Middle frontal gyrus (tissue), 1 donor: ENCODE data around the gene HDDC2.

Source experiments
- DNase-seq: peaks from one replicate; pipeline ENCODE4 v3.0.0-alpha.2; 2015; ENCODE audit warnings: low spot score; ENCODE audit errors: extremely low spot score

HDDC2 gene

DNA sequence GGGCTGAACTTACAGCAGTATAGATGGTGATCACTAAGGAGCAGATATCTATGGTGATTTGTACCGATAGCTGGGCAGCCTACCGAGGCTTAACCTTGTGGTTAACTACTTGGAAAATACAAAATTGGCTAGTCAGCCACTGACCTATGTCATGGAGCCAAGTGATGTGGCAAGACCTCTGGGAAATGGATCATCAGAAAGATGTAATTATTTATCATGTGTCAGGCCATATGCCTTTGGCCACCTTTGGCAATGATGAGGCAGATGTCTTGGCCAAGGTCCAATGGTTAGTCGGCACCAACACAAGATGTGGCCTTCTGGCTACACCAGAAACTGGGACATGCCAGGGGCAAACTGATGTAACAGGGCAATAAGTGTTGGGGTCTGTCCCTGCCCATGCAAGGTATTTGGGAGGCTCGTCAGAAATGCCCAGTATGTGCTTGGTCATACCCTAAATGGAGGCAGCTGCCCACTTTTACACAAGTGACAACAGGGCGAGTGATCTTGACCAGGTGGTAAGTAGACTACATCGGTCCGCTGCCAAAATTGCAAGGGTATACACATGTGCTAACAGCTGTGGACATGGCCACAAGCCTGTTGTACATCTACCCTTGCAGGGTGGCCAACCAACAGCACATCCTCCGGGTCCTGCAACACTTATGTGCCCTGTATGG lies 30.1 kb downstream of the HDDC2 start:
- no peak for DNase-seq

DNA sequence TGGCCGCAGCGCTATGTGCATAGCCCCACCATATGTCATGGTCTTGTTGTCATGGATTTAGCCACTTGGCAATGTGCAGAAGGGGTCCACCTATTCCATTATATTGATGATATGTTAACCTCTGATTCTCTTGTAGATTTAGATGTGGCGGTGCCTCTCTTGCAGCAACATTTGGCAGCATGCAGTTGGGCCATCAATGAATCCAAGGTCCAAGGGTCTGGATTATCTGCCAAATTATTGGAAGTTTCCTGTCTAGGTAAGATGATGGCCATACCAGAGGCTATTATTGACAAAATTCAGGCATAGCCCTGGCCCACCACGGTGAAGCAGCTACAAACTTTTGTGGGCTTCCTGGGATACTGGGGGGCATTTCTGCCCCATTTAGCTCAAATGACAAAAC lies 31.4 kb downstream of the HDDC2 start:
- DNase-seq: no peak

DNA sequence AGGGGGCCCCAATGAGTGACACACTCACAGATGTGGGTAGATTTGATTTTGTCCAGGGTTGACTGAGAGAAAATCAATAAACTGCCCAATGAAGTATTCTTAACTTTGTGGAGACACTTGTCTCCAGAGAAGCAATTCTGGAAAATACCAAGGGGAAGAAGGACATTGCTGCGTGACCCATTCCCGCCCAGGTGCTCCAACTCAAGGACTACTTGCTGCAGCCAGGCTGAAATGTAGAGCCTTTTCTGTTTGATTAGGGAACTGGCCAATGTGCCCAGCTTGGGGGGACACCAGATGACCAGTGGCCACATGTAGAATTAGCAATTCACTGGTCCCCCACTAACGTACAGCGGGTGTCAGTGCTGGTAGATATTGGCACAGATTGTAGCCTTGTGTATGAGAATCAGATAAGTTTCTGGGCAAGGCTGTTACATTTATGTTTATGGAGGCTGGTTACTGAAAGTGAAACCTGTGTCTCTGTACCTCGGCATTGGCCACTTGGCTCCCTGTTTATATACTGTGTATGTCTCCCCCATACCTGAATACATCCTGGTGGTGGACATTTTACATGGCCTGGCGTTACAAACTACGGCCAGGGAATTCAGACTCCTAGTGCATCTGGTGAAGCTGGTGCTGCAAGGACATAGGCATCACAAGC lies 32.3 kb downstream of the HDDC2 start:
- no peak for DNase-seq

- DNase-seq: no peak
These were observed 33.0 kb downstream of the HDDC2 start for GRCh38 chr6:125268765-125269164.

DNA sequence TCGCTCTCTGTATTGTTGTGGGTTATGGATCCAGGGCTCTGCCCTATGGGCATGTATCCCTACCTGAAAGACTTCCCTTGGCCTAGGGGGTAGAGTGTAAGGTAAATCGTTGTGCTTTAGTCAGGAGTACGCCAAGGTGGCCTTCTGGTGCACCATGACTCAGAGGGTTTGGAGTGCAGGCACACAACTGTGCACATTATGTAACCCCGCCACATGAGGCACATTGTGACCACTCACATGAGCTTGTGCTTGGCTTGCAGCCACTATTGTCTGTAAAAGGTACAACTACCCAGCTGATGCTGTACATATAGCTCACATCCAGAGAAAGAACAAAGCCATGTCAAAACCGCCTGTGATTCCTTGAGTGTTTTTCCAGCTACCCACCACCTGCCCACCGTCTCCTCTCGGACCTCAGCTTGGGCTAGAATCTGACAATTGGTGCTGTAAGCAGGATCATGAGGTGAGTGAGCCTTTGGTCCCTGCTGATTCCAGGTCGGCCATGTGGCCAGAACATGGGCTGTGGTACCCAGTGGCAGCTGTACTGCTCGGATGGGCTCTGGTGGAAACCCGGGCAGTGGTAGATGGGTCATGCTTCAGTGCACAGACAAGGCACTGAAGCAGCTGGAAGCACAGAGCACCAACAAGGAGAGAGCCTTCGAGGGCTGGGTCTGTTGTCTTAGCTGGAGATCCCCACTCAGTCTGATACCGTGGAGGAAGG lies 33.8 kb downstream of the HDDC2 start:
- DNase-seq: no peak

- DNase-seq: no peak
These were observed 37.3 kb downstream of the HDDC2 start for GRCh38 chr6:125264476-125264875.

GRCh38 chr6:125262016-125263013 lies 39.5 kb downstream of the HDDC2 start:
- no peak for DNase-seq

DNA sequence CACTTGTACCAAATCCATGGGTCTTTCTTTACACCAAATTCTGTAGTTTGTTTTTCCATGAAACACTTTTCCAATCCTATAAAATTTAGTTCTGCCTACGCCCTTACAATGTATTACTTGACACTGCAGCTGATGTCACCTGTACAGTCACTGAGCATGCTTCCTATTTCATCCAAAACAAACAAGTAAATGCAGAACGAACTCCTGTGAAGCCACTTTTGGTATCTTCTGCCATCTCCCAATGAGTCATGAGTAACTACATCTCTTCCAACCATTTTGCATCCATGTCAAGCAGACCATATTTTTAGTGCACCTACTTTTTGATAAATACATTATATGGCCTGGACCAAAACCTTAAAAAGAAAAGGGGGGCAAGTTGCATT lies 42.4 kb downstream of the HDDC2 start:
- no peak for DNase-seq

DNA sequence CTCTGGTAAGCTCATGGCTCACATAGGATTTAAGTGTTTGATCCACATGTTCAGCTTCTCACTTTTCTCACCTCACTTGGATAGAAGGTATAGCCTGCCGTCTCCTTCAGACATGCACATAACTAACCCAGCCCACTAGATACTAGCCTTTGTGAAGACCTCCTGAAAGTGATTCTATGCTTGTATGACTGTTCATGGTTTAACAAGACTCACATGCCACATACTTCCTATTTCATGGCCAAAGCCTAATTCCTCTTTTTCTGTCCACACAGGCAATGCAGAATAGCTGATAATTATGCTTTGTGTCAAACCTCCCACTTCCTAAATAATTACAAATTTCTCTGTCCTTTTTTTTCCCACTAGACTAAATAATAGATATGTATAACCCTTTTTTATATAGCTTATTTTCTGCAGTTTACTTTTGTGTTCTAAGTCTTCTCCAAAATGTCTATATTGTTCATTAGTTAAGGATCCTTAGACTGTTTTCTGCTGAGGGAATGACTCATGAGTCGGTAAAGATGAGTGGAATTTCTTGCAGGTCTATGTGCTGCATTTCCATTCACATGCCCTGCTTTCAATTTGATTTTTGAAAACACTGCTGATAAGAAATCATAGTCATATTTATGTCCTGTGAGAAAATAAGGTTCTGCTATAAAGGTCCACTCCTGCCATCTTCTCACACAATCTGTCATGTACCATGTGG lies 43.0 kb downstream of the HDDC2 start:
- no peak for DNase-seq

- no peak for DNase-seq
These were observed 44.4 kb downstream of the HDDC2 start for GRCh38 chr6:125257351-125257750.

DNA sequence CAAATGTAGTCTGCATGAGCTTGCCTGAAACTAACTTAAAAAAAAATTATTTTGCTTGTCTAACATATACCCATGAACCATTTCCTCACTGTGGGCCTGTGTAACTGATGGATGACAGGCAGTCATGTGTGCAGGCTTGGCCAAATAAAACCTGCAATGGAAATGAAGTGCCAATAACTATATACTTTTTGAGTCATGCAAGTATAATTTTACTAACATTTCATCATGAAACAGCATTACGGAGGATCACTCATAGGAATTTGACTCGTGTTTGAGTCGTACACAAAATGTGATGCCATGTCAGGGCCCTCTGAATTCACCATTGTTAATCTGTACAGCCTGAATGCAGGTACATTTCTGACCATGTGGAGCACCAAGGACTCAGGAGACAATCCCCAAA lies 46.6 kb downstream of the HDDC2 start:
- no peak for DNase-seq

DNA sequence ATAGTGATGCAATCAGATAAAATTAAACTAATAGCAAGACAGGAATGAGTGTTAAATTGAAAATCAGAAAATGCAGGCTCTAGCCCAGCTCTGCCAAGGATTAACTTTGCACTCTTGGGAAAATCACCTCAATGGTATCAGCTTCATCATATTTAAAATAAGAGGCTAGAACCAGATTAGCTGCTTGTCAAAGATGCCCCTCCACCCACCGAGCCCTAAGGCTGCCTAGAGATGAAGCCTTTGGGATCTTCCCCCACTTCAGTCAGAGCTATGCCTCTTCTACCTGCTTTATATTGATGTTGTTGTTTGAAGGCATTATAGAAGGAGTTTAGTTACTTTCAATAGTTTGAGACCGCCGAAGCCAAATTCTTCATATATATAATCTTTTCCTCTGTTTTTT lies 47.4 kb downstream of the HDDC2 start:
- DNase-seq: no peak

DNA sequence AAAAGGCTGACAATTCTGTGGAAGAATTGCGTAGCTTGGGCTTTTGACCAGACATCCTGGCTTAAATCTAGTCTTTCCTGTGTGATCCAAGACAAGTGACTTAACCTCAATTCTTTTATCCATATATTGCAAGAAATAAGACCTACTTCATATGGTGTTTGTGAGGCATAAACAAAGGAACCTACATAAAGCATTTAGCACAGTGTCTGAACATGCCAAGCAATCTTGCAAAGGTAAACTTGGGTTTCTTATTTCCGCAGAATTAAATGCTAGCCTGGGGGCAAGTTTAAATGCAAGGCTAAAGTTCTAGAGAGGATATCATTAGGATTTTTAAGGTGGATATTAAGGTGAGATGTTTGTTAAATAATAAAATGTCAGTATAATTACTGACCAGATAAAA lies 47.9 kb downstream of the HDDC2 start:
- DNase-seq: no peak

DNA sequence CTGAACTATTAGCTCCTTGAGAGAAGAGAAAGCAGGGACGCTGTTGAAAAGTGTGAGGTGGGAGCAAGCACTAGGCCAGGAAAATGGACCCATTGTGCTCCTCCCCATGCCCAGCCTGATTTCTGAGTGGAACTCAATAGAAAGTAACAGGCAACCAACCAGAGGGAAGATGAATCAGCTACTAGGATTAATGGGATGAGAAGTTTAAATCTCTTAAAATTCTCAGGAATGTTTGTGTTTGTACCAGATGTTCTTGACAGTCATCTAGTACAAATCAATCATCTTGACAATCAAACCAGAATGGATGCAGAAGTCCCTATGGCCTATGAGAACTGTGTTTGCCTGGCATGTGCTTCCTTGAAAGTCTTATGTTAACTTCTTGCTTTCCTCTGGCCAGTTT lies 48.9 kb downstream of the HDDC2 start:
- DNase-seq: no peak

- DNase-seq: no peak
These were observed 50.1 kb downstream of the HDDC2 start for GRCh38 chr6:125251516-125252220.

GRCh38 chr6:125250511-125250910 lies 51.3 kb downstream of the HDDC2 start:
- DNase-seq: no peak

- no peak for DNase-seq
These were observed 53.6 kb downstream of the HDDC2 start for GRCh38 chr6:125248136-125248535.

DNA sequence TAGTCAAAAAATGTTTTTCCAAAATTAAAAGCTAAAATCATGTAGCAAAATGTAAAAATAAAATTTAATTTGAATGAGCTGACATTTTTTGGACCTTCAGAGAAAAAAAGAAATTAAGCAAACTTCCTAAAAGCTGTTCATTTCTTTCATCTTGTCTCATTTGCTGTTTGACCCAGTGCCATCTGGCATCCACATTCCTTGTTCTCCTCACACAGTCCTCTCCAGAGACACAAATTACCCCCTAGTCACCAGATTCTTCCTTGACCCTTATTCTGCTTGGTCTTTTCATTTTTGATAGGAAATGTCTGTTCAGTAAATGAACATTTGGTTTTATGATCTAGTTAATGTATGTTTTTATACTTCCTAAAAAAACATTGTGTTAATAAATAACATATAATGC lies 55.2 kb downstream of the HDDC2 start:
- no peak for DNase-seq

DNA sequence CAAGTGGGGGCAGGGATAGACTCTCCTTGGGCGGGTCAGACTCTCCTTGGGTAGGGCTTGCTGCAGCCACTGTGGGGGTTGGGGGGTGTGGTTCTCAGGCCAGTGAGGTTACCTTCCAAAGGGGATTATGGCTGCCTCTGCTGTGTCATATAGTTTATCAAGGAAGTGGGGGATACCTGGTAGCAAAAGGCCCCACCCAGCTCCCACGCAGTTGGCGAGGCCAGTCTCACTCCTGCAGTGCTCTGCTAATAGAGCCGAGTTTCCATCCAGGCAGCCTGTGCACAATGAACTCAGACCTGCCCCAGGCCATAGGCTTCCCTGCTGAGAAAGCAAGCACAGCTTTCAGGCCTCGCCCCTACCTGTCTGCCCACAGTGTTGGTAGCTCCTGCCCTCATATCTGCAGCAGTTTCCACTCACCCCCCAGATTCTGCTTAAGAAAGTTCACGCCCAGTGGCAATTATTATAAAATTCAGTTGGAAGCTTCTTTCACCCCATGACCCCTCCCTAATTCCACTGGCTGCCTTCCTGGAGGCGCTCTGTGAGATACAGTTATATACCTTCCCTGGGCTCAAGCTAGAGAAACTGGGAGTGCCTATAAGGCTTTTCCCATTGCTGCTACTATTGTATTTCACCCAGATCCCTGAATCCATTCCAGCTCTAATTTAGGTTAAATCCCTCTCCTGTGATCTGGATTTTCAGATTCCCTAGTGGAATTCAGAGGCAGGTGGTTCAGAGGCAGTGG lies 56.1 kb downstream of the HDDC2 start:
- no peak for DNase-seq

- no peak for DNase-seq
These were observed 56.7 kb downstream of the HDDC2 start for GRCh38 chr6:125245109-125245508.
